Ishikawa (cell line): Measurements from ENCODE around the gene GPR35.

Experiments
- CEBPB ChIP-seq: IDR thresholded peaks from 2 replicates; pipeline ENCODE4 v1.6.1; 2012
- MAX ChIP-seq: IDR thresholded peaks from 2 replicates; pipeline ENCODE4 v1.6.1; 2012
- NFIC ChIP-seq: IDR thresholded peaks from 2 replicates; pipeline ENCODE4 v1.6.1; 2012
- RAD21 ChIP-seq: IDR thresholded peaks from 2 replicates; pipeline ENCODE4 v1.6.1; 2012; ENCODE audit warnings: low read depth
- TAF1 ChIP-seq: IDR thresholded peaks from 2 replicates; pipeline ENCODE4 v1.6.1; 2012; ENCODE audit warnings: low read depth, mild to moderate bottlenecking
- TCF12 ChIP-seq: IDR thresholded peaks from 2 replicates; pipeline ENCODE4 v1.6.1; 2012; ENCODE audit warnings: low read depth
- TEAD4 ChIP-seq: IDR thresholded peaks from 2 replicates; pipeline ENCODE4 v1.6.1; 2012
- USF1 ChIP-seq: IDR thresholded peaks from 2 replicates; pipeline ENCODE4 v1.6.1; 2012
- YY1 ChIP-seq: IDR thresholded peaks from 2 replicates; pipeline ENCODE4 v1.6.1; 2012; ENCODE audit warnings: low read depth

GRCh38 chr2:240624011-240624949 is 1.0 kb upstream of the GPR35 start:
- no peak for TF ChIP-seq TAF1
- TF ChIP-seq TCF12: no peak
- no peak for TF ChIP-seq YY1
- no peak for TF ChIP-seq USF1
- TF ChIP-seq MAX: no peak
- TF ChIP-seq CEBPB: no peak
- no peak for TF ChIP-seq TEAD4
- no peak for TF ChIP-seq NFIC
- no peak for TF ChIP-seq RAD21
